ENCODE data around the gene PPP2R2C.

DNA sequence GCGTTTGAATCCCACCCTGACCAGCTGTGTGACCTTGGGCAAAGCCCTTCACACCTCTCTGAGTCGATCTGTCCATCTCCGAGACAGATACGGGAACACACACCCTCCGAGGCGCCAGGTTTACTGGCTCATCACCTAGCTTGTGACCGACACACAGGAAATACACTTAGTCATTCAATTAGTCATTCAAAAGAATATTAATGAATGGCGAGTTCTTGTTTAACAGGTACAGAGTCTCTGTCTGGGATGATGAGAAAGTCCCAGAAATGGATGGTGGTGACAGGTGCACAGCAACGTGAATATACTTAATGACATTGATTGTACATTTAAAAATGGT, 80.6 kb downstream of the PPP2R2C start:
- no peak for TF ChIP-seq EZH2phosphoT487 (IDR thresholded peaks at IDR 0.05; ENCODE audit: borderline replicate concordance)
- TF ChIP-seq, protein P1, sequence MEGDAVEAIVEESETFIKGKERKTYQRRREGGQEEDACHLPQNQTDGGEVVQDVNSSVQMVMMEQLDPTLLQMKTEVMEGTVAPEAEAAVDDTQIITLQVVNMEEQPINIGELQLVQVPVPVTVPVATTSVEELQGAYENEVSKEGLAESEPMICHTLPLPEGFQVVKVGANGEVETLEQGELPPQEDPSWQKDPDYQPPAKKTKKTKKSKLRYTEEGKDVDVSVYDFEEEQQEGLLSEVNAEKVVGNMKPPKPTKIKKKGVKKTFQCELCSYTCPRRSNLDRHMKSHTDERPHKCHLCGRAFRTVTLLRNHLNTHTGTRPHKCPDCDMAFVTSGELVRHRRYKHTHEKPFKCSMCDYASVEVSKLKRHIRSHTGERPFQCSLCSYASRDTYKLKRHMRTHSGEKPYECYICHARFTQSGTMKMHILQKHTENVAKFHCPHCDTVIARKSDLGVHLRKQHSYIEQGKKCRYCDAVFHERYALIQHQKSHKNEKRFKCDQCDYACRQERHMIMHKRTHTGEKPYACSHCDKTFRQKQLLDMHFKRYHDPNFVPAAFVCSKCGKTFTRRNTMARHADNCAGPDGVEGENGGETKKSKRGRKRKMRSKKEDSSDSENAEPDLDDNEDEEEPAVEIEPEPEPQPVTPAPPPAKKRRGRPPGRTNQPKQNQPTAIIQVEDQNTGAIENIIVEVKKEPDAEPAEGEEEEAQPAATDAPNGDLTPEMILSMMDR (conservative IDR thresholded peaks at IDR 0.05; ENCODE audit: low read length): no peak
